Psoas muscle (tissue), 8 donors: ENCODE measurements around the gene FOXI3. TPM values are rescaled to one million over a fixed set of nuclear protein-coding genes. Genes with fewer than 3 reads are reported as not detected.
"Not testable (repeated sequence)": the region's sequence is repeated elsewhere in the genome, so short reads cannot be mapped to it uniquely, and the experiment has no call there.

Experiments
- ATAC-seq, 4 donors: fragments of 200-7000 bp; cut with Tn5 transposase; one replicate each; pipeline ENCODE4 v1.9.1; 2020; ENCODE audit warnings: moderate library complexity in 3 of 4, mild to moderate bottlenecking in 2 of 4
- DNase-seq, 2 donors: peaks; one replicate each; pipeline ENCODE4 v3.0.0-alpha.2; 2020
- H3K27ac ChIP-seq: fragments of 200-600 bp; one replicate; pipeline ENCODE4 v1.8.0; 2022
- H3K27me3 ChIP-seq, 3 donors: fragments of 200-600 bp in 1 of 3; one replicate each; pipeline versions ENCODE4 v1.6.1 to v1.8.0; 2013 to 2022; ENCODE audit warnings: low read length in 2 of 3, mild to moderate bottlenecking in 2 of 3, moderate library complexity in 1 of 3; ENCODE audit not compliant: insufficient read depth in 3 of 3
- H3K36me3 ChIP-seq, 2 donors: fragments of 200-600 bp in 1 of 2; one replicate each; pipeline versions ENCODE4 v1.6.1 to v1.8.0; 2013 to 2022; ENCODE audit warnings: low read depth in 1 of 2, mild to moderate bottlenecking in 1 of 2, moderate library complexity in 1 of 2; ENCODE audit not compliant: insufficient read depth in 1 of 2
- H3K4me1 ChIP-seq: fragments of 200-600 bp; one replicate; pipeline ENCODE4 v1.8.0; 2022
- H3K4me3 ChIP-seq: fragments of 200-600 bp; one replicate; pipeline ENCODE4 v1.8.0; 2022; ENCODE audit warnings: mild to moderate bottlenecking
- H3K9me3 ChIP-seq: fragments of 200-600 bp; one replicate; pipeline ENCODE4 v1.8.0; 2022
- CTCF ChIP-seq: fragments of 200-600 bp; IDR thresholded peaks from one replicate; pipeline ENCODE4 v1.8.0; 2022; ENCODE audit warnings: antibody characterized with exemption
- WGBS, 3 donors: extraction: QIAGEN DNeasy Blood & Tissue Kit; methylation state at CpG; one replicate each; pipeline versions ENCODE4 v1.1.6 to v1.1.7; 2013; 5-methylcytosine and 5-hydroxymethylcytosine counted together
- intact Hi-C, 2 donors: fragments of 100-400 bp; cut with DNase I; formaldehyde crosslinking; loops; one replicate each; pipeline versions ENCODE4 v1.11.0 to v1.14.2; 2022
- polyA plus RNA-seq, 3 donors: library from polyadenylated mRNA; stranded (reverse); fragments of 200-250 nt; gene quantifications; one replicate each; pipeline ENCODE4 v1.2.3, GENCODE V29; 2013
- total RNA-seq, 4 donors: library from RNA; stranded (reverse); fragmentation: NEBNext Ultra II Directional in 2 of 4; extraction: Animal tissue kit (Norgen Biotek cat#: 25700) in 2 of 4; gene quantifications; one replicate each; pipeline versions ENCODE4 v1.2.1 to v1.2.4, GENCODE V29; 2021 to 2023
- donor health status: healthy with polysubstance abuse.
- donor health status: DM: no; HTN: no; CAD: no; lungs with moderate emphysema.
- donor health status: Bipolar disorder and iron deficiency.
- donor health status: healthy.
- donor health status: DM: yes; HTN: yes; CAD: no.
- donor health status: DM: no; HTN: no; CAD: no.
- donor health status: DM: no; HTN: no; CAD: no.
- donor health status: DM: yes; HTN: yes; CAD: no.

Gene FOXI3
- total and polyA plus RNA-seq, 7 donors = not detected

- DNase-seq (no peak), ATAC-seq (no peak)
- TF ChIP-seq CTCF = no peak
- Histone ChIP-seq H3K4me1 (no peaks in the 10 kb centered on the region), H3K9me3 (no peaks in the 10 kb centered on the region), H3K27me3 (no peaks in the 10 kb centered on the region), H3K4me3 (no peak overlapping the region), H3K27ac (no peak overlapping the region), H3K36me3 (no peaks in the 10 kb centered on the region)
- WGBS, 3 donors = 82 to 87% (median 83%) methylated on average over 7 of the region's 7 CpGs
- intact Hi-C loops = no loop called here
These were observed 22.6 kb downstream of the FOXI3 start for GRCh38 chr2:88429929-88430328.

DNA sequence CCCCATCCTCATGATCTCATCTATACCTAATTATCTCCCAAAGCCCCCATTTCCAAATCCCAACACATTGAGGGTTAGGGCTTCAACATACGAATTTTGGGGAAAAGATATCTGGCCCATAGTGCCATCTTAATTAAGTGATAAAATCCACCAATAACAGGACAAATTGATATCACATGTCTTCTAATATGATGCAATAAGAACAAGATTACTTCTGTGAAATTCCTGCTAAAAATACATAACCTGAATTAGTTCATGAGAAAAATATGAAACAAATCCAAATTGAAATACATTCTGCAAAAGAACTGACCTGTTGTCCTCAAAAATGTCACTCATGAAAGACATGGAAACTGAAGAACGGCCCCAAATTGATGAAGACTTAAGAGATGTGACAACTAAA lies 28.8 kb downstream of the FOXI3 start:
- TF ChIP-seq CTCF = no peak
- H3K27me3 ChIP-seq = peaks cover 0 to 2% (median 0%) of the 10 kb centered on the region in 3 donors
- no peak for DNase-seq
- intact Hi-C loops = no loop called here
- 66 to 76% (median 69%) methylated on average over 2 of the region's 2 CpGs for WGBS, 3 donors
- no peaks in the 10 kb centered on the region for H3K36me3 ChIP-seq
- H3K4me1 ChIP-seq = no peaks in the 10 kb centered on the region
- H3K9me3 ChIP-seq = no peaks in the 10 kb centered on the region
- H3K4me3 ChIP-seq = no peak overlapping the region
- ATAC-seq = no peak
- no peak overlapping the region for H3K27ac ChIP-seq

GRCh38 chr2:88419051-88419450 lies 33.4 kb downstream of the FOXI3 start:
- H3K27ac ChIP-seq, ATAC-seq, H3K4me3 ChIP-seq, intact Hi-C loops, H3K4me1 ChIP-seq, H3K36me3 ChIP-seq, H3K27me3 ChIP-seq, DNase-seq, H3K9me3 ChIP-seq: not testable (repeated sequence)
- 82 to 84% (median 82%) methylated on average over 9 of the region's 9 CpGs for WGBS, 3 donors

DNA sequence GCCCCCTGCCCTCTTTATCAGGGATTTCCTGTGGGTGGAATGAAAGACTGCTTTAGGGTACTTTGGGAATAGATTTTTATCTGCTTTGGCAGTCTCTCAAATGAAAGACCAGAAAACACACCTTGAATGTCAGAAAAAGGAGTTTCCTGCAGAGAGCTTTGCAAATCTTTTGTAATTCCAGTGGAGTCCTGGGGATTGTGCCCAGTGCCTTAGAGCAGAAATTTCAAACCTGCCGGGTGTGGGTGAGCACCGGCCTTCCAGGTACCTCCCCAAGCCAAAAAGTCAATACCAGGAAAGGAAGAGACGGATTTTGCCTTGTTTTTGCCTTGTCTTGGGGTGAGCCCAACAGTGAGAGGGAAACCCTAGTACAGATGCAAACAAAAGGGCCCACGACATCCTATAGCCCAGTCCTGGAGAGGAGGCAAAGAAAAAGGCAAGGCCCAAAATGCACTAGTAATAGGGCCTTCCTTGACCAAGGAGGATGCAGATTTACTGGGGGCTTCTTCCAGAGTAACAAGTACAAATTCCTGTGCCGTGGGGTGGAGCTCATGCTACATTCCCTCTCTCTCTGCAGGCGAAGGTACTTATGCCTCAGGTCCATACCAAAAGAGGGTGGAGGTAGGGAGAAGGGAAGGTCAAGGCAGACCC lies 36.4 kb downstream of the FOXI3 start:
- no peaks in the 10 kb centered on the region for H3K36me3 ChIP-seq
- TF ChIP-seq CTCF = no peak
- H3K27me3 ChIP-seq = no peaks in the 10 kb centered on the region
- no peaks in the 10 kb centered on the region for H3K9me3 ChIP-seq
- ATAC-seq (no peak), DNase-seq (no peak)
- H3K4me1 ChIP-seq = no peaks in the 10 kb centered on the region
- WGBS, 3 donors = 35 to 55% (median 46%) methylated on average over 6 of the region's 6 CpGs
- no peak overlapping the region for H3K4me3 ChIP-seq
- intact Hi-C loops = no loop called here
- no peak overlapping the region for H3K27ac ChIP-seq

DNA sequence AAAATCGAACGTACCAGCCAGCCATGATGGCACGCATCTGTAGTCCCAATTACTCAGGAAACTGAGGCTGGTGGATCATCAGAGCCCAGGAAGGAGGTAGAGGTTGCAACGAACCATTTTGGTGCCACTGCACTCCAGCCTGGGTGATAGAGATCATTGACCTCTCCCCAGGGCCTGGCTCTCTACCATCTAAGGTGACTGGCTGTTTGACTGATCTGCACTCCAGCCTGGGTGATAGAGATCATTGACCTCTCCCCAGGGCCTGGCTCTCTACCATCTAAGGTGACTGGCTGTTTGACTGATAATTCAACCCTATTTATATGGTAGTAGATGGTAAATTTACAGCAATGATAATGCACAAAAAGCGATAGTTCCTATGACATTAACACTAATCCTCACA lies 43.6 kb downstream of the FOXI3 start:
- H3K27me3 ChIP-seq, ATAC-seq, H3K36me3 ChIP-seq, intact Hi-C loops, H3K4me3 ChIP-seq, H3K9me3 ChIP-seq, H3K27ac ChIP-seq, H3K4me1 ChIP-seq, DNase-seq: not testable (repeated sequence)
- 83 to 85% (median 84%) methylated on average over 5 of the region's 5 CpGs for WGBS, 3 donors
